Measurements from ENCODE around the gene KCNK5.
A peak's percentile ranks its signal among the peaks of the same experiment; 100 is the strongest.

KCNK5 gene

GRCh38 chr6:39260456-39260855 lies 31.2 kb upstream of the KCNK5 start:
- DNase-seq (ENCODE audit: low read depth), result no peak
- TF ChIP-seq CTCF (IDR thresholded peaks at IDR 0.05; ENCODE audit: control insufficient read depth, extremely low read depth, insufficient read depth), result no peak

GRCh38 chr6:39256294-39256940 lies 27.1 kb upstream of the KCNK5 start:
- no peak for TF ChIP-seq CTCF (IDR thresholded peaks at IDR 0.05; ENCODE audit: control insufficient read depth, extremely low read depth, insufficient read depth)
- no peak for DNase-seq (ENCODE audit: low read depth)
- H3K4me3 ChIP-seq (ENCODE audit: low read depth, low read length), result no peak overlapping the region

More at GRCh38 chr6:39260456-39260855, 31.2 kb upstream of the KCNK5 start:
- H3K4me3 ChIP-seq (ENCODE audit: low read depth, low read length), result no peak overlapping the region

- no peak overlapping the region for H3K4me3 ChIP-seq (ENCODE audit: low read depth, low read length)
- TF ChIP-seq CTCF (IDR thresholded peaks at IDR 0.05; ENCODE audit: control insufficient read depth, extremely low read depth, insufficient read depth), result no peak
- no peak for DNase-seq (ENCODE audit: low read depth)
Observed at GRCh38 chr6:39254999-39255535, 25.8 kb upstream of the KCNK5 start.

GRCh38 chr6:39251406-39251805 lies 22.1 kb upstream of the KCNK5 start:
- no peak overlapping the region for H3K4me3 ChIP-seq (ENCODE audit: low read depth, low read length)
- no peak for TF ChIP-seq CTCF (IDR thresholded peaks at IDR 0.05; ENCODE audit: control insufficient read depth, extremely low read depth, insufficient read depth)
- peak; percentile 36 for DNase-seq (ENCODE audit: low read depth)

GRCh38 chr6:39250507-39250906 lies 21.2 kb upstream of the KCNK5 start:
- TF ChIP-seq CTCF (IDR thresholded peaks at IDR 0.05; ENCODE audit: control insufficient read depth, extremely low read depth, insufficient read depth), result no peak
- no peak overlapping the region for H3K4me3 ChIP-seq (ENCODE audit: low read depth, low read length)
- no peak for DNase-seq (ENCODE audit: low read depth)

- no peak for DNase-seq (ENCODE audit: low read depth)
- H3K4me3 ChIP-seq (ENCODE audit: low read depth, low read length), result no peak overlapping the region
- no peak for TF ChIP-seq CTCF (IDR thresholded peaks at IDR 0.05; ENCODE audit: control insufficient read depth, extremely low read depth, insufficient read depth)
Observed at GRCh38 chr6:39249278-39249677, 20.0 kb upstream of the KCNK5 start.

Data from LNCaP clone FGC (cell line).